ENCODE measurements around the gene CHGA.

GRCh38 chr14:92942576-92942975 lies 19.6 kb downstream of the CHGA start:
- TF ChIP-seq POLR2AphosphoS5 (IDR thresholded peaks at IDR 0.05; ENCODE audit: low read depth, low read length) (no peak), POLR2A (IDR thresholded peaks at IDR 0.05; ENCODE audit: low read depth, low read length) (no peak), TAF1 (IDR thresholded peaks at IDR 0.05; ENCODE audit: low read depth, low read length) (no peak), POU2F2 (IDR thresholded peaks at IDR 0.05; ENCODE audit: low read depth, low read length) (no peak), SPI1 (IDR thresholded peaks at IDR 0.05; ENCODE audit: low read depth, low read length) (no peak), PAX5 (IDR thresholded peaks at IDR 0.05; ENCODE audit: insufficient read depth, low read length, severe bottlenecking) (no peak)
